ENCODE measurements around the gene PTGER1. TPM values are rescaled to one million over a fixed set of nuclear protein-coding genes. Genes with fewer than 3 reads are reported as not detected.
"Not testable (repeated sequence)": the region's sequence is repeated elsewhere in the genome, so short reads cannot be mapped to it uniquely, and the experiment has no call there.

PTGER1 gene
- total RNA-seq, 1 donor from 2014 or later, result 0.23 TPM

DNA sequence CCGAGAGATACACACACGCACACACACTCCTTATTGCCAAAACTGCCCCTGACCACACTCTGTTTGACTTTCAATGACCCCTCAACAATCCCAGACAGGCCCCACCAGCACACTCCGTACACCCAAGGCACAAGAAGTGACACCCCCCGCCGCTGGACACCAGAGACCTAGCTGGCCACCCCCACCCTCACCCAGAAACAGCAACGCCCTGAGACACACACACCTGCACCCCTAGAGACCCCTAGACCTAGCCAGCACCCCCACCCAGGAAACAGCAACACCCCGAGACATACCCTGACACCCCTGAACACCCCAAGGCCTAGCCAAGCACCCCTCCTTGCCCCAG is 1.1 kb upstream of the PTGER1 start:
- intact Hi-C loops (cut with micrococcal nuclease), result no loop called here

DNA sequence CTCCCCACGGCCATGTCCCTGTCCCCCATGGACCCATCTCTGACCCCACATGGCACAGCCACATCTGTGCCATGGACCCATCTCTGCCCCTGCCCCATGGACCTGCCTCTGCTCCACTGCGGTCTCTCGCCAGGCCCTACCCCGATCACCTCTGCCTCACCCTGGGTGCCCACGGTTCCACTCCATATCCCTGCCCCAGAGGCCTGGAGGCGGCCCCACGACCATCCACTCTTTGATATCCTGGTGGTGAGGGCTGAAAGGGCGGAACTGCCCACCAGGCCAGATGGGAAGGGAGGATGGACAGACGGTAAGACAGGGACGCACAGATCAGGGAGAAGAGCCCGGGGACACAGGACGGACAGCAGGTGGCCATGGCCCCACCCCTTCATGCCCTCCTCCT is 327 bp downstream of the PTGER1 start:
- intact Hi-C loops (cut with micrococcal nuclease), result loop anchor here (5.0 kb wide), 1 partner anchor 43 kb away; the partner anchor contains the start of gene PKN1

DNA sequence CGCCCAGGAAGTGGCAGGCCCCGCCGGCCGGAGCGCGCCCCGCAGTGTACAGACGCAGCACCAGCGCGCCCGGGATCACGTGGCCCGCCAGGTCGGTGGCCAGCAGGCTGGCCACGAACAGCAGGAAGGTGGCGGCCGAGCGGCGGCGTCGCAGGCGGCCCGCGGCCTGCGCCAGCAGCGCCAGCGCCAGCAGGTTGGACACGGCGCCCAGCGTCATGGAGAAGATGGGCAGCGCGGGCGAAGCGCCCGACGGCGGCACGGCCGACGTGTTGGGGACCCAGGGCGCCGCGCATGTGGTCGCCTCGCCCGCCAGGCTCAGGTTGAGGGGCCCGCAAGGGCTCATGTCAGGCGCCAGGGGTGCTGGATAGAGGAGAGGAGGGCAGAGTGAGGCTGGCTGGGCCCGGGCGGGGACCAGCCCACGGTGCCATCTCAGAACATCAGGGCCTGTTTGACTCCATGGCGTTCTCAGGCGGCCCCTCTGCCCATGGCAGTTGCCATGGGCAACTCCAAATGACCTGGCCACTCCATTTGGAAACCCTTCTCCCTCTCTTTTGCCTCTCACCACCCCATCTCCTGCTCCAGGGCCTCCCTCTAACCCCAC is 1.1 kb downstream of the PTGER1 start:
- intact Hi-C loops (cut with micrococcal nuclease), result loop anchor here (5.0 kb wide), 1 partner anchor 42 kb away; the partner anchor contains the start of gene PKN1

DNA sequence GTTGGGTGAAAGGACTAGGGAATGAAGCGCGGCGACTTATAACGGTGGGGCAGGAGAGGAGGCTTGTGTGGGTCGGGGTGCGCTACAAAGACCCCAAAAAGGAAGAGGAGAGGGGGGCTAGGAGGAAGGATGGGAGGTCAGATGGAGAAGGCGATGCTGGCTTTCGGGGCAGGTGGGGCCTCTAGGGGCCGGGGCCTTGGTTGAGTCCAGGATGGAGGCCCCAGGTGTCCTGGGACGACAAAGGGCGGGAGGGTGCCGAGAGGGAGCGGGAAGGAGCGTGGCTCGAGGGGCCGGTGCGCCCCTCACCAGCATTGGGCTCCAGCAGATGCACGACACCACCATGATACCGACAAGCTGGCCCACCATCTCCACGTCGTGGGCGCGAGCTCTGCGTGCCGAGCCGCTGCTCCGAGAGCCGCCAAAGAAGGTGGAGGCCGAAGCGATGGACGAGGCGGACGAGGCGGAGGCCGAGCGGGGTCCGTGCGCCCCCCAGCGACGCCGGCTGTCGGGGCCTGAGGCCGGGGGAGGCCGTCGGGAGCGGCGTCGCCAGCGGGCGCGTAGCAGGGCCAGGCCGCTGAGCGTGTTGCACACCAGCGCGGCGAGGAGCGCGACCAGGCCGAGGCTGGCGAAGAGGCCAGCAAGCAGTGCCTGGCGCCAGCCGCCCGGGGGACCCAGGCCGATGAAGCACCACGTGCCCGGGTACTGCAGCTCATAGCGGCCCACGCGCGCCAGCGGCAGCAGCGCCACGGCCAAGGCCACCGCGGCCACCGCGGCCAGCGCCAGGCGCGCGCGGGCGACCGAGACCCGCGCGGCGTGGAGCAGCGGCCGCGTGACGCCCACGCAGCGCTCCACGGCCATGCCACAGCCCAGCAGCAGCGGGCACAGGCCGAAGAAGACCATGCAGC is 1.8 kb downstream of the PTGER1 start:
- intact Hi-C loops (cut with micrococcal nuclease), result loop anchor here (5.0 kb wide), 1 partner anchor 41 kb away; the partner anchor contains the start of gene PKN1

DNA sequence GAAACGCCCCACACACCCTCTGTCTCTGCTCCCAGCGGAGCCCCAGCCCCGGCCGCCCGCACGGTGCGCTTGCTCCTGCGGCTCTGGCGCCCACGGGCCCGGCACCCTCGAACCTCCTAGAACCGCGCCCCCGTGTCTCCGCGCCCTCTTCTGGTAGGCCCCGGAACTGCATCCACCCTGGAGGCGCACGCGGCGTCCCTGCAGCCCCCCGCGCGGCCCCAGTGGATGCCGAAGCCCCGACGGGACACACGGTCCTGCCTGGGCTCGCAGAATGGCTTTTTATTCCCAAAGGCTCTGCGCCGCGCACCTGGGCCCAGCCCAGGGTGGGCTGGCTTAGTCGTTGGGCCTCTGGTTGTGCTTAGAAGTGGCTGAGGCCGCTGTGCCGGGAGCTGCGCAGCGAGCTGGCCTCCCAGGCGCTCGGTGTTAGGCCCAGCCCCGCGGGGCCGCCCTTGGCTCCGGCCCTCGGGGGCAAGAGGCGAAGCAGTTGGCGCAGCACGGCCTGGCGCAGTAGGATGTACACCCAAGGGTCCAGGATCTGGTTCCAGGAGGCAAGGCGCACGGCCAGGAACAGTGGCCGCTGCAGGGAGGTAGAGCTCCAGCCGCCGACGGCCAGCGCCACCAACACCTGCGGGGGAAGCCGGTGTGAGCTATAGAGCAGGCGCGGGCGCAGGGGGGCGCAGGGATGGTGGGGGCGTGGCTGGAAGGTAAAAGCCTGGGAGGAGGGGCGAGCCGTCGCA is 2.8 kb downstream of the PTGER1 start:
- intact Hi-C loops (cut with micrococcal nuclease), result loop anchor here (5.0 kb wide), 1 partner anchor 40 kb away; the partner anchor contains the start of gene PKN1

DNA sequence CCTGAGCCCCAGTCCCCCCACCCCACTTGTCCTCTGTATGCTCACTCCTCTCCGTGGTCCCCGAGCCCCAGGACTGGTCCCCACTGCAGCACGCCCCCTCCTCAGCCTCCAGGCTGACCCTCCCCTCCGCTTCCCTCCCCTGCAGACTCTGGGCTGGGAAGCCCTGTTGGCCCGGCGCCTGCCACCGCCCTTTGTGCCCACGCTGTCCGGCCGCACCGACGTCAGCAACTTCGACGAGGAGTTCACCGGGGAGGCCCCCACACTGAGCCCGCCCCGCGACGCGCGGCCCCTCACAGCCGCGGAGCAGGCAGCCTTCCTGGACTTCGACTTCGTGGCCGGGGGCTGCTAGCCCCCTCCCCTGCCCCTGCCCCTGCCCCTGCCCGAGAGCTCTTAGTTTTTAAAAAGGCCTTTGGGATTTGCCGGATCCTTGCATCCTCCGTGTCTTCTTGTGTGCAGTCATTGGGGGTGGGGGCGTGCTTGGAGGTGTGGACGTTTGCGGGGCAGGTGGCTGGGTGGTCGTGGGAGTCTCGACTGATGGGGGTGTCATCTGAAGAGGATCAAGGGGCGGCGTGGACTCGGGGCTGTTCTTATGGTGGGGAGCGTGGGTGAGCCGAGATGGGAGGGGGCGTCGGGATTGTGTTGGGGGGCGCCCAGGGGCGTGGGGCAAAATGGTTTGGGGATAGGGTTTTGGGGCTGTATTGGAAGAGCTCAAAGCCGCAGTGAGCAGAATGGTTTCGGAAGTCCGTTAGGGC is 3.5 kb downstream of the PTGER1 start:
- intact Hi-C loops (cut with micrococcal nuclease), result loop anchor here (5.0 kb wide), 1 partner anchor 39 kb away; the partner anchor contains the start of gene PKN1

DNA sequence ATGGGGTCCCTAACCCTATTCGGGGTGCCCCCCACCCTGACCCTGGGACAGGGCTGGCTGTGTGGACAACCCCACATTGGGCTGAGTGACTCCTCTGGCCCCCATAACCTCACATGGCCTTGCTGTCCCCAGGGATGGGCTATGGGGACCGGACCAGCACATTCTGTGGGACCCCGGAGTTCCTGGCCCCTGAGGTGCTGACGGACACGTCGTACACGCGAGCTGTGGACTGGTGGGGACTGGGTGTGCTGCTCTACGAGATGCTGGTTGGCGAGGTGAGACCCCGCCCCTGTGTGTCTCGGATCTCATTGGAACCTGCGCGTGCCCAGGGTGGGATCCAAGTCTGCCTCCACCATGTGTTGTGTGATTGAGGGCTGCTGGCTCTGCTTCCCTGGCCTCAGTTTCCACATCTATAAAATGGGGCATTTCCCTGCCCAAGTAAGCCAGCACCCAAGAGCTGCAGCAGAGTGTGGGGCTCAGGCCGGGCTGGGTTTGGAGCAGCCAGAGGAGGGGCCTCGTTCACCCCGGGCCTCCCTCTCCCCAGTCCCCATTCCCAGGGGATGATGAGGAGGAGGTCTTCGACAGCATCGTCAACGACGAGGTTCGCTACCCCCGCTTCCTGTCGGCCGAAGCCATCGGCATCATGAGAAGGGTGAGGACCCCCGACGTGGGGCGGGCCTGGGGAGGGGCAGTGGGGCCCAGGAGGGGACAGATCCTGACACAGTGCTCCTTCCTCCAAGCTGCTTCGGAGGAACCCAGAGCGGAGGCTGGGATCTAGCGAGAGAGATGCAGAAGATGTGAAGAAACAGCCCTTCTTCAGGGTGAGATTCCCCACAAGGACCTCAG is 4.9 kb downstream of the PTGER1 start:
- intact Hi-C loops (cut with micrococcal nuclease), result loop anchor here (5.0 kb wide), 1 partner anchor 38 kb away; the partner anchor contains the start of gene PKN1

DNA sequence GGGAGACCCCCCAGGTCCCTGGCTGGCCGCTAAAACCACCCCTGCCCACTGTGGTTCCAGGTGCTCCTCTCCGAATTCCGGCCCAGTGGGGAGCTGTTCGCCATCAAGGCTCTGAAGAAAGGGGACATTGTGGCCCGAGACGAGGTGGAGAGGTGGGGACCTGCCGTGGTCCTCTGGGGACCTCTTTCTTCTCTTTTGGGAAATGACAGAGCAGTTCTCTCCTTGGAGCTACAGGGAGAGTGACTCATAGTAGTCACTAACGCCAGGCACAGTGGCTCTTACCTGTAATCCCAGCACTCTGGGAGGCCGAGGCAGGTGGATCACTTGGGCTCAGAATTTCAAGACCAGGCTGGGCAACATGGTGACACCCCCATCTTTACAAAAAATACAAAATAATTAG is 7.3 kb downstream of the PTGER1 start:
- intact Hi-C loops (cut with micrococcal nuclease), result no loop called here

DNA sequence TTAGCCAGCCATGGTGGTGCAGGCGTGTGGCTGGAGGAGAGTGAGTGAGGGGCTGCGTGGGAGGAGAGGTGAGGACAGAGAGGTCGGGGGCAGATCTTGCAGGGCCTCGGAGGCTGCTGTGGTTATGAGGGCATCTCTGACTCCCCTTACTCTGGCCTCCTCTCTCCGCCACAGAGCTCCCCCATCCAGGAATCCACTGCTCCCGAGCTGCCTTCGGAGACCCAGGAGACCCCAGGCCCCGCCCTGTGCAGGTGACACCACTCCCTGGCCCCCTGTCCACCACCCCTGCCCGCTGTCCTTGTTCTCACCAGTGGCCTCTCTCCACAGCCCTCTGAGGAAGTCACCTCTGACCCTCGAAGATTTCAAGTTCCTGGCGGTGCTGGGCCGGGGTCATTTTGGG is 7.8 kb downstream of the PTGER1 start:
- intact Hi-C loops (cut with micrococcal nuclease), result no loop called here

DNA sequence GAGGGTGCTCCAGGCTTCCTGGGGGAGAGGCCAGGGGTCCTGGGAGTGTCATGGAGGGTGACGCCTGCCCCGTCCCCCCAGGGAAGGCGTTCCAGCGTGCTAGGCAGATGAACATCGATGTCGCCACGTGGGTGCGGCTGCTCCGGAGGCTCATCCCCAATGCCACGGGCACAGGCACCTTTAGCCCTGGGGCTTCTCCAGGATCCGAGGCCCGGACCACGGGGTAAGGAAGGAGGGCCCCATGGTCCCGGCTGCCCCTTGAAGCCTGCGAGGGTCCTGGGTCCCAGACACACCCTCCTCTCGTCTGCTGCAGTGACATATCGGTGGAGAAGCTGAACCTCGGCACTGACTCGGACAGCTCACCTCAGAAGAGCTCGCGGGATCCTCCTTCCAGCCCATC is 11.4 kb downstream of the PTGER1 start:
- intact Hi-C loops (cut with micrococcal nuclease), result no loop called here

DNA sequence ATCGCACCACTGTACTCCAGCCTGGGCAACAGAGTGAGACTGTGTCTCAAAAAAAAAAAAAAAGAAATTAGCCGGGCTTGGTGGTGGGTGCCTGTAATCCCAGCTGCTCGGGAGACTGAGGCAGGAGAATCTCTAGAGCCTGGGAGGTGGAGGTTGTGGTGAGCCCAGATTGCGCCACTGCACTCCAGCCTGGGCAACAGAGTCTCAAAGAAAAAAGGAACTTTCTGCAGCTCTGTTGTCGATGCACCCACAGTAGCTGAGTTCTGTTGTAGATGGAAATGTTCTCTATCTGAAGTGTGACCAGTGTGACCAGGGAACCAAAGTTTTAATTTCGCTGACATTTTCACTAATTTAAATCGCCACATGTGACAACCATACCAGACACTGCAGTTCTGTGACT is 12.8 kb downstream of the PTGER1 start:
- intact Hi-C loops (cut with micrococcal nuclease), result not testable (repeated sequence)

DNA sequence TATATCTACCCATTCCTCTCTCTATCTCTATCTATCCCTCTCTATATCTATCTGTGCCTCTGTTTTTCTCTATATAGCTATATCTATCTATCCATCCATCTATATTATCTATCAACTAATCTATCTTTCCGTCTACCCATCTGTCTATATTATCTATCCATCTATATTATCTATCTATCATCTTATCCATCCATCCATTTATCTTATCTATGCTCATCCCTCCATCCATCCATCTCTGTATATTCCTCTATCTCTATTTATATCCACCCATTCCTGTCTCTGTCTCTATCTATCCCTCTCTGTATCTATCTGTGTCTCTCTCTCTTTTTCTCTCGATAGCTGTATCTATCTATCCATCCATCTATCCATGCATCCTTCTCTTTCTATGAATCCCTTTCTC is 14.2 kb downstream of the PTGER1 start:
- intact Hi-C loops (cut with micrococcal nuclease), result no loop called here

DNA sequence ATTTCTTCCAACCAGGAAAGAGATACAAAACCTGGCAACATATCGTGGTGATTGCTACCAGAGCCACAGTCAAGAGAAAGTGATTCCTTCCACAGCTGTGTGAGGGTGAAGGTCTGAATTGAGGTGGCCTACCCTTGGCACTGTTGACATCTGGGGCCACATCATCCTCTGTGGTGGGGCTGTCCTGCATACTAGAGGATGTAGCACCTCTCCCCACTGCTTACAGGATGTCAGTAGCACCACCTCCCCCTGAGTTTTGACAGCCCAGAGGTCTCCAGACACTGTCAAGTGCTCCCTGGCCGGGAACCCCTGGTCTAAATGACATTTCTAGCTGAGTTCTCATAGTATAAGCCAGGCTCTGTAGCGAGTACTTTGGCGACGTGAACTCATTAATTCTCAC is 15.5 kb downstream of the PTGER1 start:
- intact Hi-C loops (cut with micrococcal nuclease), result no loop called here

DNA sequence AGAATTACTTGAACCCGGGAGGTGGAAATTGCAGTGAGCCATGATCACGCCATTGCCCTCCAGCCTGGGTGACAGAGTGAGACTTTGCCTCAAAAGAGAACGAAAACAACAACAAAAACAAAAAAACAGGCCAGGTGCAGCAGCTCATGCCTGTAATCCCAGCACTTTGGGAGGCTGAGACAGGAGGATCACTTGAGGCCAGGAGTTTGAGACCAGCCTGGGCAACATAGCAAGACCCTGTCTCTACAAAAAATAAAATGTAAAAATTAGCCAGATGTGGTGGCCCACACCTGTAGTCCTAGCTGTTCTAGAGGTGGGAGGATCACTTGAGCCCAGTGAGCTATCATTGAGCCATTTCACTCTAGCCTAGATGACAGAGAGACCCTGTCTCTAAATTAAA is 22.9 kb downstream of the PTGER1 start:
- intact Hi-C loops (cut with micrococcal nuclease), result not testable (repeated sequence)

DNA sequence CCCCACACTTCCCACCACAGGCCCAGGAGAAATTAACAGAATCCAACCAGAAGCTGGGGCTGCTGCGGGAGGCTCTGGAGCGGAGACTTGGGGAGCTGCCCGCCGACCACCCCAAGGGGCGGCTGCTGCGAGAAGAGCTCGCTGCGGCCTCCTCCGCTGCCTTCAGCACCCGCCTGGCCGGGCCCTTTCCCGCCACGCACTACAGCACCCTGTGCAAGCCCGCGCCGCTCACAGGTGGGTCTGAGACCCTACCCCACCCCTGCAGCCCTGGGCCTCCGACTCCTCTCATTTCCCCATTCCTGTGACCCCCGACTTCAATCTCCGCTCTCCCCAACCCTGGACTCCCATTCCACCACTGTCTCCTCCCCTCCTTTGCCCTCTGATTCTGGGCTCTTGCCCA is 24.3 kb downstream of the PTGER1 start:
- intact Hi-C loops (cut with micrococcal nuclease), result no loop called here

DNA sequence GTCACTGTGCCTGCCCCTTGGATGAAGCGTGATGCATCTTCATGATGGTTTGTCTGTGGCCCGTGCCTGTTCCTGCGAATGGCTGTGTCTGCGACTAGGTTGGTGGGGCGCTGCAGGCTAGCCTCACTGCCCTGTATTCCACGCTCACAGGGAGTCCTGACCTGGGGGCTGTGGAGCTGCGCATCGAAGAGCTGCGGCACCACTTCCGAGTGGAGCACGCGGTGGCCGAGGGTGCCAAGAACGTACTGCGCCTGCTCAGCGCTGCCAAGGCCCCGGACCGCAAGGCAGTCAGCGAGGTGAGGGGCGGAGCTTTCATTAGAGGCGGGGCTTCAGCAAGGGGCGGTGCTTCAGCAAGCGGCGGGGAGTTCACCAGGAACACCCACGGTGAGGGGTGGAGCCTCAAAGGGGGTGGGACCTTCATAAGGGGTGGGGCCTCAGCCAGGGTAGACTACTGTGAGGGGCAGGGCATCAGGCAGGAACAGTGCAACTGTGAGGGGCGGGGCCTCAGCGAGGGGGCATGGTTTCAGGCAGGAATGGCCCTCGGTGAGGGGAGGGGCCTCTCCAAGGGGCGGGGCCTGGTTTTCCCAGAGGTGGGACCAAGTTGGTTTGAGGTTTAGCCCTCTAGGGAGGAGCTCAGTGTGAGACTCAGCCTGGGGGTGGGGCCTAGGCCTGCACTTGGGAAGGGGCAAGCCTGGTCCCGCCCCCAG is 24.8 kb downstream of the PTGER1 start:
- intact Hi-C loops (cut with micrococcal nuclease), result no loop called here

DNA sequence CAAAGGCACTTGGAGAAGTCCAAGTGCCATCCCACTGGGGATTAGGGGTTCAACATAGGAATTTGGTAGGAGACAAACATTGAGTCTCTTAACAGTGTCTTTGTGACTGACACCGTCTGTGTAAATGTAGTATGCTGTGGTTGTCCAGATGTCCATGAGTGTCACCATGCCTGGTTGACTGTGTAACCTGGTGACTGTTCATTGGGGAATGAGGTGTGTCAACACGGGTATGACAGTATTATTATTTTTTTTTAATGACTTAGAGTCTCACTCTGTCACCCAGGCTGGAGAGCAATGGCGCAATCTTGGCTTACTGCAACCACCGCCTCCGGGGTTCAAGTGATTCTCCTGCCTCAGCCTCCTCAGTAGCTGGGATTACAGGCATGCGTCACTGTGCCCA is 25.8 kb downstream of the PTGER1 start:
- intact Hi-C loops (cut with micrococcal nuclease), result no loop called here

DNA sequence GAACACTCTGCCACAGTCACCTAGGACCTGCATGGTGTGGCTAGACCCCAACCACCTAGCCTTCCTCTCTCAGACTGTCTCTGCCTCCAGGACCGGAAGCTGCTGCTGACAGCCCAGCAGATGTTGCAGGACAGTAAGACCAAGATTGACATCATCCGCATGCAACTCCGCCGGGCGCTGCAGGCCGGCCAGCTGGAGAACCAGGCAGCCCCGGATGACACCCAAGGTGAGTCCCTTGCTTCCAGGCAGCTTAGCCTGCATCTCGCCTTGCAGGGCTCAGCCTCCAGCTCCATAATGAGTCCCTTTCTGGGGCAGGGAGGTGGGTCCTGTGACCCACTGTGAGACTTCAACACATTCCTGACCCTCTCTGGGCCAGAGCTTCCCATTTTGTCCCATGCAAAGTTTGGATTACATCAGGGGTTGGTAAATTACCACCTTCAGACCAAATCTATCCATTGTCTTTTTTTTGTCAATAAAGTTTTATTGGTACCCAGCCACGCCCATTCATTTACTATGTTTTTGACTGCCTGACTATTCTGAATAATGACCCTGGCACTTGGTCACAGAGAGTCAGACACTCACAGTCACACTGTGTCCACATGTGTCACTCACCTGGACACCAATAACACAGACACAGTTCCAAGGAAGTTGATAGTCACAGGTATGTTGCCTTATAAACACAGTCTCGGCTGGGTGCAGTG is 28.7 kb downstream of the PTGER1 start:
- intact Hi-C loops (cut with micrococcal nuclease), result no loop called here

DNA sequence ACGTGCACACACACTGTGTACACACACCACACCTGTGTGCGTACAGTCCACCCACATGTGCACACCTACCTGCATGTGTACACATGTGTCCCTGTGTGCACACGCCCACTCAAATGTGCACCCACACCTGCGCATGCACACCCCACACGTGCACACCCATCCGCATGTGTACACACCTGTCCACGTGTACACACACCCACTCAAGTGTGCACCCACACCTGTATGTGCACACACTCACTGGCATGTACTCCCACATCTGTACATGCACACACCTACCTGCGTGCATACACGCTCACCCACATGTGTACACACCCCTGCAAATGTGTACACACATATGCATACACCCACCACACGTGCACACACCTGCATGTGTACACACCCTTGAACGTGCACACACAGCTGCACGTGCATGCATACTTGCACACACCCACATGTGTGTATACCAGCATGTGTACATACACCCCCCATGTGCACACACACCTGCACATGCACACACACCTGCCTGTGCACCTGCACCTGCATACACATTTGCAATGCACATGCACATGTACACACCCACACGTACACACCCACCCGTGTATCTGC is 31.4 kb downstream of the PTGER1 start:
- intact Hi-C loops (cut with micrococcal nuclease), result no loop called here

All from T-helper 2 cell treated with Interferon-gamma antibody and Interleukin-4, amounts not matched to agents 100 ng/mL and 5 ng/mL, for 36 hours (primary cell).